Parathyroid adenoma (tissue), 2 donors: ENCODE data around the gene TNKS1BP1.

Source experiments
- H2AFZ ChIP-seq: fragments of 300-600 bp; sonication (generic); one replicate; pipeline ENCODE4 v1.7.0; 2017; ENCODE audit warnings: antibody characterized with exemption, mild to moderate bottlenecking
- H3K27ac ChIP-seq: fragments of 300-600 bp; sonication (generic); one replicate; pipeline ENCODE4 v1.7.0; 2017
- H3K27me3 ChIP-seq: fragments of 300-600 bp; sonication (generic); one replicate; pipeline ENCODE4 v1.7.0; 2017; ENCODE audit warnings: low read length; ENCODE audit not compliant: control insufficient read depth, insufficient read depth
- H3K36me3 ChIP-seq: fragments of 300-600 bp; sonication (generic); one replicate; pipeline ENCODE4 v1.7.0; 2017; ENCODE audit warnings: low read length; ENCODE audit not compliant: control insufficient read depth, insufficient read depth
- H3K4me1 ChIP-seq: fragments of 300-600 bp; sonication (generic); one replicate; pipeline ENCODE4 v1.7.0; 2017; ENCODE audit warnings: control low read depth
- H3K4me2 ChIP-seq: fragments of 300-600 bp; sonication (generic); one replicate; pipeline ENCODE4 v1.7.0; 2017; ENCODE audit warnings: low read length
- H3K4me3 ChIP-seq: fragments of 300-600 bp; sonication (generic); one replicate; pipeline ENCODE4 v1.7.0; 2017; ENCODE audit warnings: low read depth, low read length
- H3K79me2 ChIP-seq: fragments of 300-600 bp; sonication (generic); one replicate; pipeline ENCODE4 v1.7.0; 2017; ENCODE audit warnings: control low read depth
- H3K9ac ChIP-seq: fragments of 300-600 bp; sonication (generic); one replicate; pipeline ENCODE4 v1.7.0; 2017; ENCODE audit warnings: mild to moderate bottlenecking
- H3K9me3 ChIP-seq: fragments of 300-600 bp; sonication (generic); one replicate; pipeline ENCODE4 v1.7.0; 2017; ENCODE audit warnings: low read length; ENCODE audit not compliant: control insufficient read depth
- CTCF ChIP-seq: fragments of 300-600 bp; sonication (generic); IDR thresholded peaks from one replicate; pipeline ENCODE4 v1.7.0; 2017; ENCODE audit warnings: antibody characterized with exemption, mild to moderate bottlenecking
- donor health status: primary hyperparathyroidism.

The TNKS1BP1 gene

GRCh38 chr11:57348052-57348451 is 23.3 kb upstream of the TNKS1BP1 start:
- H3K36me3 ChIP-seq: no peaks in the 10 kb centered on the region
- no peak overlapping the region for H3K27ac ChIP-seq
- no peaks in the 10 kb centered on the region for H3K79me2 ChIP-seq
- no peaks in the 10 kb centered on the region for H3K9me3 ChIP-seq
- no peak for TF ChIP-seq CTCF
- no peaks in the 10 kb centered on the region for H3K4me1 ChIP-seq
- H3K4me3 ChIP-seq: no peak overlapping the region
- no peak overlapping the region for H3K9ac ChIP-seq
- H3K4me2 ChIP-seq: no peak overlapping the region
- H2AFZ ChIP-seq: no peak overlapping the region
- H3K27me3 ChIP-seq: no peaks in the 10 kb centered on the region

GRCh38 chr11:57347336-57347735 is 22.6 kb upstream of the TNKS1BP1 start:
- no peak overlapping the region for H3K27ac ChIP-seq
- no peak overlapping the region for H3K9ac ChIP-seq
- H3K4me3 ChIP-seq: no peak overlapping the region
- TF ChIP-seq CTCF: no peak
- no peaks in the 10 kb centered on the region for H3K27me3 ChIP-seq
- H3K36me3 ChIP-seq: no peaks in the 10 kb centered on the region
- no peaks in the 10 kb centered on the region for H3K79me2 ChIP-seq
- no peak overlapping the region for H3K4me2 ChIP-seq
- no peak overlapping the region for H2AFZ ChIP-seq
- H3K4me1 ChIP-seq: no peaks in the 10 kb centered on the region
- no peaks in the 10 kb centered on the region for H3K9me3 ChIP-seq

- H3K27ac ChIP-seq: no peak overlapping the region
- H3K9ac ChIP-seq: no peak overlapping the region
- H3K4me3 ChIP-seq: no peak overlapping the region
- no peaks in the 10 kb centered on the region for H3K79me2 ChIP-seq
- H3K9me3 ChIP-seq: no peaks in the 10 kb centered on the region
- no peaks in the 10 kb centered on the region for H3K36me3 ChIP-seq
- no peaks in the 10 kb centered on the region for H3K27me3 ChIP-seq
- H3K4me2 ChIP-seq: no peak overlapping the region
- H3K4me1 ChIP-seq: no peaks in the 10 kb centered on the region
- peak; percentile 60 for TF ChIP-seq CTCF
- H2AFZ ChIP-seq: no peak overlapping the region
Observed at GRCh38 chr11:57345555-57346211, 20.9 kb upstream of the TNKS1BP1 start.

GRCh38 chr11:57344826-57345225 is 20.1 kb upstream of the TNKS1BP1 start:
- TF ChIP-seq CTCF: no peak
- Histone ChIP-seq H3K4me3 (no peak overlapping the region), H3K4me1 (peaks cover 4% of the 10 kb centered on the region), H3K36me3 (no peaks in the 10 kb centered on the region), H3K79me2 (no peaks in the 10 kb centered on the region), H3K9me3 (no peaks in the 10 kb centered on the region), H2AFZ (no peak overlapping the region), H3K9ac (no peak overlapping the region), H3K27me3 (no peaks in the 10 kb centered on the region), H3K27ac (no peak overlapping the region), H3K4me2 (no peak overlapping the region)

- Histone ChIP-seq H3K4me2 (no peak overlapping the region), H3K27me3 (no peaks in the 10 kb centered on the region), H2AFZ (no peak overlapping the region), H3K4me1 (peaks cover 4% of the 10 kb centered on the region), H3K36me3 (no peaks in the 10 kb centered on the region), H3K27ac (no peak overlapping the region), H3K9me3 (no peaks in the 10 kb centered on the region), H3K9ac (no peak overlapping the region), H3K4me3 (no peak overlapping the region), H3K79me2 (no peaks in the 10 kb centered on the region)
- TF ChIP-seq CTCF: no peak
Observed at GRCh38 chr11:57343825-57344224, 19.1 kb upstream of the TNKS1BP1 start.
